Mesenchymal stem cell (in vitro differentiated cells and primary cell): ENCODE measurements around the gene WHRN.

Experiments
- DNase-seq: peaks from one replicate; pipeline ENCODE4 v3.0.0-alpha.2; 2013
- H2AFZ ChIP-seq: one replicate; pipeline ENCODE4 v1.6.1; 2013; ENCODE audit warnings: low read depth, mild to moderate bottlenecking, control low read depth, inconsistent platforms, low read length, moderate library complexity
- H2AK5ac ChIP-seq: 2 replicates; pipeline ENCODE4 v1.6.1; 2013; ENCODE audit warnings: low read length, moderate library complexity, mild to moderate bottlenecking, inconsistent platforms; ENCODE audit not compliant: severe bottlenecking
- H2BK120ac ChIP-seq: one replicate; pipeline ENCODE4 v1.6.1; 2013; ENCODE audit warnings: low read depth, mild to moderate bottlenecking, inconsistent platforms, low read length, moderate library complexity
- H2BK12ac ChIP-seq, 2 experiments: one replicate each; pipeline ENCODE4 v1.6.1; 2013; ENCODE audit warnings: inconsistent platforms in 2 of 2, low read length in 2 of 2, mild to moderate bottlenecking in 2 of 2, moderate library complexity in 2 of 2, control low read depth in 1 of 2
- H2BK15ac ChIP-seq: one replicate; pipeline ENCODE4 v1.6.1; 2013; ENCODE audit warnings: mild to moderate bottlenecking, low read depth, inconsistent platforms; ENCODE audit not compliant: poor library complexity, severe bottlenecking
- H2BK5ac ChIP-seq: 2 replicates; pipeline ENCODE4 v1.6.1; 2013; ENCODE audit warnings: low read depth, mild to moderate bottlenecking, low read length, control low read depth, inconsistent platforms; ENCODE audit not compliant: poor library complexity, severe bottlenecking
- H3K14ac ChIP-seq, 2 experiments: one replicate each; pipeline ENCODE4 v1.6.1; 2013; ENCODE audit warnings: inconsistent platforms in 2 of 2, low read length in 2 of 2, control low read depth in 1 of 2, mild to moderate bottlenecking in 1 of 2, moderate library complexity in 1 of 2
- H3K18ac ChIP-seq, 2 experiments: one replicate each; pipeline ENCODE4 v1.6.1; 2013; ENCODE audit warnings: inconsistent platforms in 2 of 2, low read length in 2 of 2, control low read depth in 1 of 2, low read depth in 1 of 2, mild to moderate bottlenecking in 1 of 2
- H3K23ac ChIP-seq, 2 experiments: one replicate each; pipeline ENCODE4 v1.6.1; 2013; ENCODE audit warnings: inconsistent platforms in 2 of 2, low read length in 2 of 2, mild to moderate bottlenecking in 2 of 2, moderate library complexity in 2 of 2, control low read depth in 1 of 2
- H3K27ac ChIP-seq: 2 replicates; pipeline ENCODE4 v1.5.1; 2013; ENCODE audit warnings: mild to moderate bottlenecking, moderate library complexity, low read length, control low read depth, inconsistent platforms; ENCODE audit not compliant: poor library complexity, severe bottlenecking
- H3K27me3 ChIP-seq, 2 experiments: 2 replicates each; pipeline versions ENCODE4 v1.6.1 to v1.7.0; 2013; ENCODE audit warnings: low read length in 2 of 2, mild to moderate bottlenecking in 2 of 2, moderate library complexity in 2 of 2, control low read depth in 1 of 2, inconsistent platforms in 1 of 2; ENCODE audit not compliant: control insufficient read depth in 1 of 2, insufficient read depth in 1 of 2
- H3K36me3 ChIP-seq, 2 experiments: 2 replicates each; pipeline versions ENCODE4 v1.6.1 to v1.7.0; 2013; ENCODE audit warnings: low read length in 2 of 2, control low read depth in 1 of 2, inconsistent platforms in 1 of 2, low read depth in 1 of 2, mild to moderate bottlenecking in 1 of 2; ENCODE audit not compliant: insufficient read depth in 2 of 2, control insufficient read depth in 1 of 2
- H3K4ac ChIP-seq, 2 experiments: one replicate each; pipeline ENCODE4 v1.6.1; 2013; ENCODE audit warnings: inconsistent platforms in 2 of 2, low read length in 2 of 2, mild to moderate bottlenecking in 2 of 2, moderate library complexity in 2 of 2, control low read depth in 1 of 2, low read depth in 1 of 2
- H3K4me1 ChIP-seq: 2 replicates; pipeline ENCODE4 v1.6.1; 2013; ENCODE audit warnings: low read depth, low read length, control low read depth; ENCODE audit not compliant: control insufficient read depth, insufficient read depth
- H3K4me2 ChIP-seq: 2 replicates; pipeline ENCODE4 v1.6.1; 2013; ENCODE audit warnings: low read length, mild to moderate bottlenecking, inconsistent platforms; ENCODE audit not compliant: poor library complexity, severe bottlenecking
- H3K4me3 ChIP-seq, 2 experiments: 2 replicates each; pipeline versions ENCODE4 v1.5.1 to v1.7.0; 2013; ENCODE audit warnings: low read length in 2 of 2, mild to moderate bottlenecking in 2 of 2, control low read depth in 1 of 2, low read depth in 1 of 2; ENCODE audit not compliant: insufficient read depth in 1 of 2
- H3K79me1 ChIP-seq: replicated peaks from 2 replicates; pipeline ENCODE4 v1.6.1; 2013; ENCODE audit warnings: mild to moderate bottlenecking, control low read depth, low read length, inconsistent platforms; ENCODE audit not compliant: poor library complexity, severe bottlenecking
- H3K9ac ChIP-seq: 2 replicates; pipeline ENCODE4 v1.7.0; 2013; ENCODE audit warnings: mild to moderate bottlenecking, low read length, moderate library complexity
- H3K9me3 ChIP-seq: 2 replicates; pipeline ENCODE4 v1.7.0; 2013; ENCODE audit warnings: mild to moderate bottlenecking, low read length; ENCODE audit not compliant: control insufficient read depth
- H4K8ac ChIP-seq: one replicate; pipeline ENCODE4 v1.6.1; 2013; ENCODE audit warnings: inconsistent platforms, mild to moderate bottlenecking, low read length, moderate library complexity
- H4K91ac ChIP-seq: one replicate; pipeline ENCODE4 v1.6.1; 2013; ENCODE audit warnings: mild to moderate bottlenecking, low read length, inconsistent platforms
- WGBS: methylation state at CpG from one replicate; pipeline ENCODE4 v1.1.7; 2013; ENCODE audit warnings: mixed read lengths; 5-methylcytosine and 5-hydroxymethylcytosine counted together

Gene WHRN

DNA sequence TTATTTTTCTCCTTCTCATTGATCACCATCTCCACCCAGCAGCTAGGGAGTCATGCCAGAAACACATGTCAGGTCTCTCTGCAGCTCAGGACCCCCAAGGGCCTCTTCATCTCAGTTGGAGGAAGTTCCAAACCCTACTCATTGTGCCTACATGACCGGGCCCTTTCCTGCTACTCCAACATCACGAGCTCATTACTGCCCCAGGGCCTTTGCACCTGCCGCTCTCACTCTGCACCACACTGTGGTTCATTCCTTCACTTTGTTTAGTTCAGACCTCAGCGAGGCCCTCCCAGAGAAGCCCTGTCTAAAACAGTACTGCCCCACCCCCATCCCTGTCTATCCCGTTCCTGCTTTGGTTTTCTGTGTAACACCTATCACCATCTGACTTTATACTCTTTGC, 95.4 kb downstream of the WHRN start:
- H2BK120ac ChIP-seq, result no peak overlapping the region
- no peaks in the 10 kb centered on the region for H3K9me3 ChIP-seq
- peaks cover 0 to 17% of the 10 kb centered on the region in 2 experiments for H3K36me3 ChIP-seq
- H3K27me3 ChIP-seq, result peaks cover 0 to 22% of the 10 kb centered on the region in 2 experiments
- no peak overlapping the region for H3K14ac ChIP-seq
- H2BK12ac ChIP-seq, result no peak overlapping the region
- no peak overlapping the region for H3K23ac ChIP-seq
- no peak overlapping the region for H2AK5ac ChIP-seq
- no peak overlapping the region for H3K4me3 ChIP-seq
- H3K18ac ChIP-seq, result no peak overlapping the region
- H2BK5ac ChIP-seq, result no peak overlapping the region
- H3K4ac ChIP-seq, result no peak overlapping the region
- H3K4me2 ChIP-seq, result no peak overlapping the region
- H3K4me1 ChIP-seq, result peaks cover 19% of the 10 kb centered on the region
- no peaks in the 10 kb centered on the region for H3K79me1 ChIP-seq
- 82% methylated on average over 5 of the region's 5 CpGs for WGBS
- H3K27ac ChIP-seq, result no peak overlapping the region
- H3K9ac ChIP-seq, result no peak overlapping the region
- H2BK15ac ChIP-seq, result no peak overlapping the region
- H4K91ac ChIP-seq, result no peak overlapping the region
- H2AFZ ChIP-seq, result no peak overlapping the region
- H4K8ac ChIP-seq, result no peak overlapping the region
- DNase-seq, result no peak

DNA sequence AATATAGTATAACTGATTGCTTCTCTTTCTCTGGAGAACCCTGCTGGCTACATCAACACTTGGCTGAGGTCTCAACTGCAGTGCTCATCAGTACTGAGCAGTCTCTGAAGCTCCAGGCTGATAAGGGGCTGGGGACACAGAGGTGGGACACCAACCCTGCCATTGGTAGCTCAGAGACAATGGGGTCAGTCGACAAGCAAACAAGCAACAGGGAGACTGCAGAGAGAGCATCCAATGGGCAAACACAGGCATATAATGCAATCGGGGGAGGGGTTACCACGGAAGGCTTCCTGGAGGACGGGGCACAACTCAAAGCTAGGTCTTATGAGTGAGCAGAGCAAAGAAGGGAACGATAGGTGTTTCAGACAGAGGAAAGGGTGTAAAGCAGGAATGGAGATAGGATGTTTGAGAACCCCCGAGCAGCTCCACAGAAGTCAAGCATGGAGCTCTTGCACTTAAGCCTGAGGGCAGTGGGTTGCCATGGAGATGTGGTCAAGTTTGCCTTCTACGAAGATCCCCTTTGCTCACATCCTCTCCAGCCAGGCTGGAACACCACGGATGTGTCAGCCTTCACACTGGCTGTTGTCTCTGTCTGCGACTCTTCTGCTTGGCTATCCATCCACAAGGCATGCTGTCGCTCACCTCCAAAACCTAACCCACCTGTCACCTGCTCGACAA, 96.0 kb downstream of the WHRN start:
- no peak overlapping the region for H3K4ac ChIP-seq
- no peaks in the 10 kb centered on the region for H3K9me3 ChIP-seq
- no peak overlapping the region for H3K9ac ChIP-seq
- H3K4me1 ChIP-seq, result peaks cover 17% of the 10 kb centered on the region
- WGBS, result 70% methylated on average over 11 of the region's 11 CpGs
- H3K23ac ChIP-seq, result no peak overlapping the region
- H2AFZ ChIP-seq, result no peak overlapping the region
- H3K4me3 ChIP-seq, result no peak overlapping the region
- no peak overlapping the region for H2BK5ac ChIP-seq
- no peak overlapping the region for H2BK12ac ChIP-seq
- H4K8ac ChIP-seq, result no peak overlapping the region
- H2BK15ac ChIP-seq, result no peak overlapping the region
- DNase-seq, result peak; percentile 87
- H3K18ac ChIP-seq, result peak overlapping the region in 1 of 2 experiments; percentile 37
- peaks cover 0 to 17% of the 10 kb centered on the region in 2 experiments for H3K36me3 ChIP-seq
- H3K27me3 ChIP-seq, result peaks cover 0 to 22% of the 10 kb centered on the region in 2 experiments
- no peak overlapping the region for H3K4me2 ChIP-seq
- H3K14ac ChIP-seq, result peak overlapping the region in 1 of 2 experiments; percentile 0
- no peak overlapping the region for H4K91ac ChIP-seq
- H3K79me1 ChIP-seq, result no peaks in the 10 kb centered on the region
- no peak overlapping the region for H2BK120ac ChIP-seq
- H2AK5ac ChIP-seq, result no peak overlapping the region
- H3K27ac ChIP-seq, result no peak overlapping the region

DNA sequence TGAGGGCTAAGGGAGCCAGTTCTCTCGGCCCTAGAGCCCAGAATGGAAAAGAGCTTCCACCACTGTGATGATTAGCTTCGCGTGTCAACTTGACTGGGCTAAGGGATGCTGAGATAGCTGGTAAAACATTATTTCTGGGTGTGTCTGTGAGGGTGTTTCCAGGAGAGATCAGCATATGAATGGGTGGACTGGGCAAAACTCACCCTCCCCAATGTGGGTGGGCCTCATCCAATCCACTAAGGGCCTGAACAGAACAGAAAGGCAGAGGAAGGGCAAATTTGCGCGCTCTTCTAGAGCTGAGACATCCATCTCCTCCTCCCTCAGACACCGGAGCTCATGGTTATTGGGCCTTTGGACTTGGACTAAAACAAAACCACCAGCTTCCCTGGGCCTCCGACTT, 96.6 kb downstream of the WHRN start:
- Histone ChIP-seq H3K18ac (no peak overlapping the region), H2BK15ac (no peak overlapping the region), H3K4me3 (no peak overlapping the region), H3K4ac (no peak overlapping the region), H3K4me1 (peaks cover 17% of the 10 kb centered on the region), H3K9ac (no peak overlapping the region), H4K91ac (no peak overlapping the region), H2BK5ac (no peak overlapping the region), H2BK12ac (no peak overlapping the region), H3K4me2 (no peak overlapping the region), H3K14ac (no peak overlapping the region), H3K9me3 (no peaks in the 10 kb centered on the region), H3K27ac (no peak overlapping the region), H2AFZ (no peak overlapping the region), H3K36me3 (peaks cover 0 to 20% of the 10 kb centered on the region in 2 experiments), H2AK5ac (no peak overlapping the region), H3K79me1 (no peaks in the 10 kb centered on the region), H4K8ac (no peak overlapping the region), H3K23ac (no peak overlapping the region), H2BK120ac (no peak overlapping the region), H3K27me3 (peaks cover 0 to 22% of the 10 kb centered on the region in 2 experiments)
- WGBS, result 87% methylated on average over 7 of the region's 7 CpGs
- no peak for DNase-seq

- Histone ChIP-seq H3K4me3 (no peak overlapping the region), H3K4me1 (peaks cover 11% of the 10 kb centered on the region), H3K79me1 (no peaks in the 10 kb centered on the region), H4K8ac (no peak overlapping the region), H2BK5ac (no peak overlapping the region), H3K36me3 (peaks cover 0 to 27% of the 10 kb centered on the region in 2 experiments), H3K14ac (no peak overlapping the region), H4K91ac (no peak overlapping the region), H3K27ac (no peak overlapping the region), H2AFZ (no peak overlapping the region), H3K18ac (no peak overlapping the region), H3K23ac (no peak overlapping the region), H3K9me3 (no peaks in the 10 kb centered on the region), H2BK12ac (no peak overlapping the region), H3K9ac (no peak overlapping the region), H3K27me3 (peaks cover 0 to 19% of the 10 kb centered on the region in 2 experiments), H2AK5ac (no peak overlapping the region), H3K4ac (no peak overlapping the region), H2BK120ac (no peak overlapping the region), H2BK15ac (no peak overlapping the region), H3K4me2 (no peak overlapping the region)
- 81% methylated on average over 5 of the region's 5 CpGs for WGBS
- DNase-seq, result no peak
Observed at GRCh38 chr9:114407889-114408288, 97.4 kb downstream of the WHRN start.
